ENCODE measurements around the gene NOX1.
"Not testable (repeated sequence)": the region's sequence is repeated elsewhere in the genome, so short reads cannot be mapped to it uniquely, and the experiment has no call there.

The NOX1 gene

DNA sequence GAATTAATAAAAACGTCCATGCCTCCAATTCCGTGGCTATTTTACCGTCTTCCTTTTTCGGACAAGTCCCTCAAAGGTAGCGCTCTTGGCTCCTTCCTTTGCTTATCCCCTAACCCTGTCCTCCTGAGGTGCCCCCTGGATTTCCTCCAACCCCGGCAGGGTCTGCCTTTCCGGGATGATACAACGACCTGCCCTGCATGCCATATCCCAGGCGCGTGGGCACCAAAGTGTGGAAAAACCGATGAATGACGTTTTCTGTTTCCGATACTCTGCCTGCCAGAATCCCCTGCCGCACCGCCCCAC is 54.7 kb downstream of the NOX1 start:
- DNase-seq = no peak

DNA sequence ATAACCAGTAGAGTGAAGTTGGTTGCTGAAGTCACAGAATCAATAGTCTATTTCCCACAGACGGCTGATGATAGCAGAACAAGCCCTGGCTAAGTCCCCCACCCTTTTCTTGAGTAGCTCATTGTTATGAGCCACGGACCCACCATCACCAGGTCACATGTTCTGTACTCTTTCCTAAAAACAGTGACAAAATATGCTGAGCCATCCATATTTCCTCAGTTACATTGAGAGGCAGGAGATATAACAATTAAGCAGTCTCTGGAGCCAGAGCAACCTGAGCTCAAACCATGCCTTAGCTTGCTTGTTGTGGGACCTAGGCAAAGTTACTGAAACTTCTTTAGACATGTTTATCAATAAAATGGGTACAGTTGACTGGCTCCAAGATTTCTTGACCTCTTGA is 56.8 kb downstream of the NOX1 start:
- no peak for DNase-seq

DNA sequence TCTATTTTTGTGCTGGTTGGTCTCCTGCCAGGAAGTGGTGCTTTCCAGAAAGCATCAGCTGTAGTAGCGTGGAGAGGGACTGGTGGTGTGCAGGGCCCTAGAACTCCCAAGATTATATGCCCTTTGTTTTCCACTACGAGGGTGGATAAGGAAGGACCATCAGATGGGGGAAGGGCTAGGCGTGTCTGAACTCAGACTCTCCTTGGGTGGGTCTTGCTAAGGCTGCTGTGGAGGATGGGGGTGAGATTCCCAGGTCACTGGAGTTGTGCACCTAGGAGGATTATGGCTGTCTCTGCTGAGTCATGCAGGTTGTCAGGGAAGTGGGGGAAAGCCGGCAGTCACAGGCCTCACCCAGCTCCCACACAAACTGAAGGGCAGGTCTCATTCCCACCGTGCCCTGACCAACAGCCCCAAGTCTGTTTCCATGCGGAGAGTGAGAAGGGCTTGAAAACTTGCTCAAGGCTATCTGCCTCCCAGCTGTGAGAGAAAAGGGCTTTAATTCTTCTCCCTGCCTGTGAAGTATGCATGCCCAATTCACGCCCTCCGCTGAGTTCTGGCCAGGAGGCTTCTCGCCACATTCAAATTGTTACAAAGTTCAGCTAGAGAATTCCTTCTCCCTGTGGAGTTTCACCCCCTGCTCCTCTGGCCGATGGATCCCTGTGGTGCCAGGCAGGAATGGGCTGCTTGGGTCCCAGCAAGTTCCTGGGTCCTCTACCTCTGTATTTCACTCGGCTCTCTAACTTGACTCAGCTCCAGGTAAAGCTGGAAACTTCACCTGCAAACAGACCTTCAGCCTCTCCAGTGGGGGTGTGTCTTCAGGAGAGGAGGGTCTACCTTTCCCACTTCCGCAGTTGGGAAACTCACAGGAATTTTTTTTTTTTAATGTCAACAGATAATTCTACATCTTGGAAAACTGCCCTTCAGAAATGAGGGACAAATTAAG is 61.7 kb downstream of the NOX1 start:
- no peak for DNase-seq

DNA sequence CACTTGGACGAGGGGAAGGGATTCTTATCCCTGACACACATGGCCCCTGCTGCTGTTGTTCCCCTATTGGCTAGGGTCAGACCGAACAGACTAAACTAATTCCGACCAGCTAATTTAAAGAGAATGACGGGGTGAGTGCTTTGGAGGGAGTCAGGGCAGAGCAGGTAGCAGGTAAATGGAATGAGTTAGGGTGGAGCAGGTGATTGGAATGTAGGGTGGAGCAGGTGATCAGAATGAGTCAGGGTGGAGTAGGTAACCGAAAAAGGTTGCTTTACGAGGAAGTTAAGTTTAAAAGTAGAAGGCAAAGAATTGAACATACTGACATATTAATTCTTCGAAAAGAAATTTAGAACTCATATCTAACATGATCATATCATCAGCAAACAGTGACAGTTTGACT is 65.9 kb downstream of the NOX1 start:
- not testable (repeated sequence) for DNase-seq

DNA sequence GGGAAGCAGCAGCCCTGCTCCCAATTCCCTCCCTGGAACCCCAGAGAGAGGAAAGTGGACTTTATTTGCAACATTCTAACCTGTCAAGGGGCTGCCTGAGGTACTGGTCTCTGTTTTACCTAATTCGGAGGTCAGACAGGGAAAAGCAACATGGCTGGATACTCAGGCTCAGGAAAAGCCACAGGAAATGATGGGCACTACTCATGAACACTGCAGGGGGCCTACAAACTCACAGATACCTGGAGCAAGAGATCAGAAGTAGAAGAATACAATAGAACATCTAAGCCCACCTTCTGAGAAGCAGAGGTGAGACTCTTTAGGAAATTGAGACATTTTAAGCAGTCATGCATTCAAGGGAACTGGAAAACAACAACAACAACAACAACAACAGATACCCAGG is 69.4 kb downstream of the NOX1 start:
- no peak for DNase-seq

DNA sequence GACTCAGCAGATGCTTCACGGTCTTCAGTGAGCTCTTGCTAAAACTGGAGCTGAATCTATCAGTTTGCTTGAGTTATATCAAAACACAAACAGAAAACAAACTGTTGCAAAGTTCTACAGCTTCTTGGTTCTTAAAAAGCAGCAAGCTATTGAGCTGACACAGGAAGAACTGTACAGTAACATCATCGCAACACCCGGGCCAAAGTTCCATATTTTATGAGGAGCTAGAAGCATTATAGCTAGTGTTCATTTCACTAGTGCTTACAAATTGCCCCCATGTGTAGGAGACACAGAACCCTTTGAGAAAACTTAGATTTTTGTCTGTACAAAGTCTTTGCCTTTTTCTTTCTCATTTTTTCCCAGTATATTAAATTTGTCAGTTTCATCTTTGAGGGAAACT is 71.3 kb downstream of the NOX1 start:
- DNase-seq = no peak

DNA sequence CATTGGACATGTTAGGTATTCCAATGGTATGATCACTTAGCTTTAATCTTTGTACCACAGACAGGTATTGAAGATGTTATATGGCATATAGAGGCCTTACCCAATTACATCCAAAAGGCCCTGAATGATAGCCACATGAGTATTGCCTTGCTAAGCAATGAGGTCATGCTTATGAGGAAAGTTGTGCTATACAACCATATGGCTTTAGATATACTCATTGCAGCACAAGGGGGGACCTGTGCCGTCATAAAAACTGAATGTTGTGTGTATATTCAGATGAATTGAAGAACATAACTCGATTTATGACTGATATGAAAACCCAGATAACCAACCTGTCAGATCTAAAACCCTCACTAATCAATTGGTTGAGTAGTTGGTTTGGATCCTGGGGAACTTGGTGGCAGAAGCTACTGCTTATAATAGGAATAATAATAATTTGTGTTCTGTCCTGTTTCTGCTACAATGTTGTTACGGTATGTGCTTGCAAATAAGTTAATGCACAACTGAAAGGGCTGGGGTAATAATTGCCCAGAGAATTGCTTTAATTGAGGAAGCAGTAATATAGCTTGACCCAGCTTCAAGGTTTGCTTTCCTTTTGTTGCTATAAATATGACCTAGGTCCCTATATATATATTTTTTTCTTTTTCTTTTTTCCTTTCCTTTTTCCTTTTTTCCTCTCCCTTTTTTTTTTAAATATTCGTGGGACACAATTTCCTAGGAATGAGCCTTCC is 75.5 kb downstream of the NOX1 start:
- DNase-seq = no peak

DNA sequence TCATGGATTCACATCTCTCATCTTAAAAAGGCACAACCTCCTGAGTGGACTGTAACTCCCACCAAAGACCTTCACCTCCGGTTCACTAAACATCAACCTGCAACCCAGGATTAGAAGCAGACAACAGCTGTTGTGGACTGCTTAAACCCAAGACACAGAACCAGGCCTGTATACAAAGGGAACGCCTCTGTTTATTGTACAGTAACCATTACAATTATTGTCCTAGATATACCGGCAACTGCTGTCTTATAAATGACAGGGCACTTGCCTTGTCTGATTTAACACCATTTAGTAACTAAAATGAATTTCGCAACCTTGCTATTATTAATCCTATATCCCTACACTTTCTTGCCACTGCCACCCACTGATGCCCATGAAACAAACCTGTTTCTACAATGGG is 76.8 kb downstream of the NOX1 start:
- DNase-seq = no peak

DNA sequence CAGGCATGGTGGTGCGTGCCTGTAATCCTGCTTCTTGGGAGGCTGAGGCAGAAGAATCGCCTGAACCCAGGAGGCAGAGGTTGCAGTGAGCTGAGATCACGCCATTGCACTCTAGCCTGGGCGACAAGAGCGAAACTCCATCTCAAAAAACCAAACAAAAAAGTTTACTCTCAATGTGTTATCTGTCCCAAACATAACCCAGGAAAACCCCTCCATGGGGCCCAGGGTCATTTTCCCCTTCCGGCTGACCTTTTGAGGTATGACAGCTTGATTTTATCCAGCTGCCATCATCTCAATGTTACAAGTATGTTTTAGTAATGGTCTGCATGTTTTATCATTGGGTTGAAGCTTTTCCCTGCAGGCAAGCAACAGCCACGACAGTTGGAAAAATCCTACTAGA is 77.8 kb downstream of the NOX1 start:
- DNase-seq = not testable (repeated sequence)

Data from SHP77 treated with DMSO at 0.1 percent for 48 hours (cell line).